B cell (primary cell): ENCODE results near the gene FADS2.

Source experiments
- EZH2 ChIP-seq: IDR thresholded peaks from 2 replicates; pipeline ENCODE4 v1.6.1; 2012; ENCODE audit warnings: borderline replicate concordance, low read depth, mild to moderate bottlenecking, moderate library complexity, low read length; ENCODE audit not compliant: insufficient read depth, poor library complexity, severe bottlenecking
- TF ChIP-seq, protein P1 (sequence below): fragments of 200-600 bp; IDR thresholded peaks from one replicate; pipeline ENCODE4 v1.8.0; 2022; ENCODE audit warnings: antibody characterized with exemption, mild to moderate bottlenecking

DNA sequence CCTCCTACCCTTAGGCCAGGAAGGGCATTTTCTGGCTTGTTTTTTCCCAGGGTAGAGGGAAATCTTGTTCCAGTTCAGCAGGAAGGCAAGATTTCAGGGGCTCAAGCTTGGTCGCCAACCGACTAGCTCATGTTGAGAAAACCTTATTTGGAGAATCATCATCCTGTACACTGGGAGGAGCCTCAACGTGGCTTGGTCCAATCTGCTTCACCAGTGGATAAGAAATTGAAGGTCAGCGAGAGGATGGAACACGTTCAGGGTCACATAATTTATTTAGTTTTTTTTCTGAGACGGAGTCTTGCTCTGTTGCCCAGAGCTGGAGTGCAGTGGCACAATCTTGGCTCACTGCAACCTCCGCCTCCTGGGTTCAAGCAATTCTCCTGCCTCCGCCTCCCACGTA lies 20.5 kb downstream of the FADS2 start:
- TF ChIP-seq, protein P1, sequence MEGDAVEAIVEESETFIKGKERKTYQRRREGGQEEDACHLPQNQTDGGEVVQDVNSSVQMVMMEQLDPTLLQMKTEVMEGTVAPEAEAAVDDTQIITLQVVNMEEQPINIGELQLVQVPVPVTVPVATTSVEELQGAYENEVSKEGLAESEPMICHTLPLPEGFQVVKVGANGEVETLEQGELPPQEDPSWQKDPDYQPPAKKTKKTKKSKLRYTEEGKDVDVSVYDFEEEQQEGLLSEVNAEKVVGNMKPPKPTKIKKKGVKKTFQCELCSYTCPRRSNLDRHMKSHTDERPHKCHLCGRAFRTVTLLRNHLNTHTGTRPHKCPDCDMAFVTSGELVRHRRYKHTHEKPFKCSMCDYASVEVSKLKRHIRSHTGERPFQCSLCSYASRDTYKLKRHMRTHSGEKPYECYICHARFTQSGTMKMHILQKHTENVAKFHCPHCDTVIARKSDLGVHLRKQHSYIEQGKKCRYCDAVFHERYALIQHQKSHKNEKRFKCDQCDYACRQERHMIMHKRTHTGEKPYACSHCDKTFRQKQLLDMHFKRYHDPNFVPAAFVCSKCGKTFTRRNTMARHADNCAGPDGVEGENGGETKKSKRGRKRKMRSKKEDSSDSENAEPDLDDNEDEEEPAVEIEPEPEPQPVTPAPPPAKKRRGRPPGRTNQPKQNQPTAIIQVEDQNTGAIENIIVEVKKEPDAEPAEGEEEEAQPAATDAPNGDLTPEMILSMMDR, result no peak
- TF ChIP-seq EZH2, result no peak
